Posterior cingulate gyrus (tissue), 11 donors: ENCODE data around the gene CERS6.

Source experiments
- DNase-seq, 10 donors: peaks; one replicate each; pipeline versions ENCODE4 v3.0.0 to v3.0.0-alpha.2; 2020 to 2021; ENCODE audit warnings: mixed read lengths in 3 of 10
- intact Hi-C: fragments of 100-400 bp; cut with DNase I; formaldehyde crosslinking; loops from one replicate; pipeline ENCODE4 v1.15.1; 2023

Gene CERS6

DNA sequence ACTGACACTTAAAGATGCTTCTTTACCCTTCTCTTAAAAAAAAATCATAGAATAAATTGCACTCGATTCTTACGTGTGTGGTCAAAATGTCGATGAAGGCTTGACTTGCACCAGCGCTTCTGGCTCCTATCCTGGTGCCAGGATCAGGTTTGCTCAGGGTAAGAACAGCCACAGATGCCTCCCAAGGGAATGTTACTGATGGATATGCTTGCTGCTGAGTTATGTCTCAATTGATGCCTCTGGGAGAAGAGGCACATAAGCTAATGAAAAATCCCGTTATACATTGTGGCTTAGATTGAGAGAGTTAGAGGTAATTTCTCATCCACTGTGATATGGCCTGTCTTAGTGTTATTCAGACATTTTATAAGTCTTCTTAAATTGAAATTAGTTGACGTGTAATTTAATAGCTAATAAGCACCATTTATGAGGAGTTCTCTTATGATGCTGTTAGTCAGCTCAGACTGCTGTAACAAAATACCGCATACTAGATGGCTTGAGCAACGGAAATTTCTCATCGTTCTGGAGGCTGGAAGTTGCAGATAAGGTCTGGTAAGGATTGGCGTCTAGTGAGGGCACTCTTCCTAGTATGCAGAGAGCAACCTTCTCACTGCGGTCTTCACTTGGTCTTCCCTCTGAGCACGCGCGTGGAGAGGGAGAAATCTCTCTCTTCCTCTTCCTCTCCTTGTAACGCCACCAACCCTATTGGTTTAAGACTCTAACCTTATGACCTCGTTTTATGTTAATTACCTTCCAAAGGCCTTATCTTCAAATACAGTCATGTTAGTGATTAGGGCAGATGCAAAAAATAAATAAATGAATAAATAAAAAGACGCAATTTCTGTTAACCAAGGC lies 229.8 kb downstream of the CERS6 start:
- no peak for DNase-seq
- intact Hi-C loops: loop anchor here (5.0 kb wide), 1 partner anchor 339 kb away; no protein-coding TSS in a partner anchor

DNA sequence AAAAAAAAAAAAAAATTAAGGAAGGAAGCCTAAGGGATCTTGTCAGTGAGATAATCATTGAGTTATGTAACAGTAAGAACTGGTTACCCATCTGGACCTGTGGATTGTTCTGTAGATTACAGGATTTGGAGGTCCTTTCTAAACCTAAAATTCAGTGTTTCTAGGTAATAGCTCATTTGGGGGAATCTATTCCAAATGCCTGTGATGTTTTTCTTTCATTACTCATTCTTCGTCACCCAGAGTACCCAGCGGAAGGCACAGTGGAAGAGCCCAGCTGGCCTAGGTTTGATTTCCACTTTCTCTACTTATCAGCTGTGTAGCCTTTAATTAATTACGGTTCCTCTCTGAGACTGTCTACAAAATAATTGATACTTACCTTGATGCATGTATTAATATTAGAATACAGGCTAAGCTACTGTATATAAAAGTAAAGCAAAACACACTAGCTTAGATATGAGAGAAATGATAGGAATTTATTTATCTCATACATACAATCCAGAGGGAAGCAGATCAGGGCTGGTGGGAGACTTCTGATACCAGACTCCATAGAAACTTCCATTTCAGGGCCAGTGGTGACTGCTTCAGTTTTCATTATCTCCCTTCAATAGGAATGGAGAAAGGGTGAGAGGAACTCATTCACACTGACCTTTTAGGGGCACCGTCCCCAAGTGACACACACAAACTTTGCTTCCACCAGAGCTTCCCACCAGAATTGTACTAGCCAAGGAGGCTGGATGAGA lies 230.6 kb downstream of the CERS6 start:
- no peak for DNase-seq
- intact Hi-C loops: loop anchor here (5.0 kb wide), 1 partner anchor 339 kb away; no protein-coding TSS in a partner anchor

GRCh38 chr2:168687314-168687713 lies 231.2 kb downstream of the CERS6 start:
- intact Hi-C loops: loop anchor here (5.0 kb wide), 1 partner anchor 340 kb away; no protein-coding TSS in a partner anchor
- peak in 1 of 10 donors; percentile 26 for DNase-seq

GRCh38 chr2:168690381-168690885 lies 234.4 kb downstream of the CERS6 start:
- no peak for DNase-seq
- intact Hi-C loops: no loop called here

DNA sequence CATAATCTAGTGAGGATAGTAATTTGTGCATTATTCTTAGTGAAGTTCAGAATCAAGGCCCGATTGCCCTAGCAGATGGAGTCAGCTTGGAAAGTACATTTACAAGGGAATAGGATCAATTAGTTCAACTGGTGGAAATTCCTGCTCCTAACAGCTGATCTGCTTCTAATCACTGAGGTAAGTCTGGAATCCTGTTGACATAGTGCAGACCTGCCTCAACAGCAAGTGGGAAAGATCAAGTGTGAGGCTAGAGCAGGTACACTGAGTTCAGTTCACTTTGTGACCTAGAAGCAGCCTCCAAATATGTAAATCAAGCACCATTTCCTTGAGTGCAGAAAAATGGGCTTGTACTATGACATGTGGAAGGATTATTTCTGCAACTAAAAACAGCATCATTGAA lies 235.1 kb downstream of the CERS6 start:
- intact Hi-C loops: no loop called here
- no peak for DNase-seq

- intact Hi-C loops: no loop called here
- no peak for DNase-seq
Measured at GRCh38 chr2:168692132-168692744, 236.2 kb downstream of the CERS6 start.

DNA sequence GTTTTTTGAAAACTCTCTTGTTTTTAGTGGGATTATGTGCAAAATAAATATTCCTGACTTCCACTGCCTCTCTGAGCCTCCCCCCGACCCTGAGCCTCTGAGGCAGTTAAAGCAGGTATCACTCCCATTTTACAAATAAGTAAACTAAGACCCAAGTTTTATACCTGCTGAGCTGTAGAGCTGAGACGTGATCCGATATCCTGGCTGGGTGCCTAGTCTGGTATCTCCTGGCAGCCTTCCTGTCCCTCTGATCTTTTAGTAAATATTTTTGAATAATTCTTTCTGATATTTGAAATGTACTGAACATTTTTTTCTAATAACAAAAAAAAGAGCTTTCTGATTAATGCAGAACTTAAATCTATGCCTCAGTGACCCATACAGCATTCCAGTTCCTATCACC lies 238.1 kb downstream of the CERS6 start:
- intact Hi-C loops: no loop called here
- no peak for DNase-seq

DNA sequence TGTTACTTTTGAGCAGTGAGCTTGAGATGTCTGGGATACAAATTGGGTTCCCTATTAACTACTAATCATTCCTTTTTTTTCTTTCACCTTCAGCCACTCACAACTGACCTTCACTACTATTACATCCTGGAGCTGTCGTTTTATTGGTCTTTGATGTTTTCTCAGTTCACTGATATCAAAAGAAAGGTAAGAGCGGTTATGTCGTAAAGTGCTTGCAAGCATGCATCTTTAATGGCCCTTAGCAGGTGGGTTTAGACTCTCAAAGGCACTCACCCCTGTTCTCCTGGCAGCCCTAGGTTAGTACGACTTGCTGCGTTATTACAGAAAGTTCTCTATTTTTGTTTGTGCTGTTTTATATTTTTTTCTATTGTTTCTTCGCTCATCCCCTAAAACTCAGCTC lies 238.8 kb downstream of the CERS6 start:
- no peak for DNase-seq
- intact Hi-C loops: no loop called here

- DNase-seq: no peak
- intact Hi-C loops: no loop called here
Measured at GRCh38 chr2:168697668-168698121, 241.6 kb downstream of the CERS6 start.

GRCh38 chr2:168698969-168699368 lies 242.9 kb downstream of the CERS6 start:
- no peak for DNase-seq
- intact Hi-C loops: no loop called here

- intact Hi-C loops: no loop called here
- DNase-seq: peak in 7 of 10 donors; percentile 26 to 86 (median 67)
Measured at GRCh38 chr2:168699844-168700417, 243.9 kb downstream of the CERS6 start.

- DNase-seq: no peak
- intact Hi-C loops: no loop called here
Measured at GRCh38 chr2:168700615-168701245, 244.7 kb downstream of the CERS6 start.

DNA sequence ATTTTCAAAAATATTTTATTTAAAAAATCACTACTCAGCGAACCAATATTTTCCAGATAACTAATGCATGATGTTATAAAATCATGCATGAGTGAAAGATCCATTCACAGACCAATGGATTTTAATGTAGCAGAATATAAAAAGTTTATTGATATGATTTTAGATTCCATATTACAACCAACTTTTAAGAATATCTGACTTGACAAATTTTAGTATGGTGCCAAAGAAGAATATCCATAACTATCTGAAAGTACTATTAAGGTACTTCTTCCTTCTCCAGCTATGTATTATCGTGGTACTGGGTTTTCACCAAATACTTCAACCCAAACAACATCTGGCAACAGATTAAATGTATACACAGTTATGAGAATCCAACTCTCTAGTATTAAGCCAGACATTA lies 246.5 kb downstream of the CERS6 start:
- DNase-seq: no peak
- intact Hi-C loops: no loop called here

DNA sequence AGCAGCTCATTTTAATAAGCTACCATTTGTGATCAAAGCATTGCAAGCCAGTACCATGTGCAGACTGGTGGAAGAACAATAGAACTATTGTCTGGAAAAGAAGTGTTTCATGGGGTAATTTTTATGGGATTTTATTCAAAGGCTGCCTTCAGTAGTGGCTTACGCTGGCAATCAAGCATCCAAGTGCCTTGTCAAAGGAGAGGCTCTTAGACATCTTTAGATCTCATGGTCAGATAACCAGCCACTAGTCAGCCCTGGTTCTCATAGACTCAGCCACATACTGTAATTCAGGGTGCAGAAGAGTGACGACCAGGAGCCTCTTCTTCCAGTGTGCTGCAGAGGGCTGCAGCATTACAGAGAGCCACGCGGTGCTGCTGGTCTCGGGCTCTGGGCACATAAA lies 247.9 kb downstream of the CERS6 start:
- peak in 1 of 10 donors; percentile 20 for DNase-seq
- intact Hi-C loops: no loop called here

DNA sequence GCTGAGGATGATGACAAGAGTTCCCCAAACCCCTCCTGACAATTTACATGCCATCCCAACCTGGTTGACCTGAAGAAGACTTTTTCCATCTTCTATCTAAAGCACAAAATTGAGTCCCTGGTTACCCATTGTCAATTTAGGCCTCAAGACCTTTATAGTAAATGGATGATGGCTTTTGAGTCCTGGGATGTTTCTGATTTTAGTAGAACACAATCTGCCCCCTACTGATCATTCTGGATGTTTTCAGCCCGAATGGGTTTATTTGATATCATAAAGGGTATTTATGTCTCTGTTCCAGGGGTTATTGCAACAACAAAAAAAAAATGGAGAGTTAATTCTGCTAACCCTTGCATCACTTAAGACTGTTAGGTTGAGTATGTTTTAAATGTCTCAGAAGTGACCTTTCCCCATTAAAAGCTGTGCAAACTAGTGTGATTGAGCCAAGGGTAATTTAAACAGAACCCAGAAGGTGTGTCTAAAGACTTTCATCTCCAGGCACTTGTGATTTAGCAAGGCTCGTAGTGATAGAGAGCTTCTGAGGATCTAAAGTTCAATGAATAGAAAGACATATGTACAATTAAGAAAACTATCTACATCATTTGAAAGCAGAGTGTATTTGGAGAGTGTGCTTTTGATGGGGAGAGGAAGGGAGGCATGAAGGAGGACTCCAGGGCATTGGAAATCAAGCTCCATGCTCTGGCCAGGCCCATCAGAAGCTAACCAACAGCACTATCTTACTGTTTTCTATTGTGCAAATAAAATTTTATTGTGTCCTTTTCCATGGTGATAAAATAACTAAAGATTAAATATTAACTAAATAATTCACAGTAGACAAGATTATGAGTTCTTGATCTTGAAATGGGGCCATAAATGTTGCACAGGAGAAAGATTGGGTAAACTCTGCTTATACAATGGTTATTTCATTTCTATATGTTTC lies 249.7 kb downstream of the CERS6 start:
- intact Hi-C loops: loop anchor here (1.0 kb wide), 1 partner anchor 360 kb away; no protein-coding TSS in a partner anchor
- DNase-seq: no peak

DNA sequence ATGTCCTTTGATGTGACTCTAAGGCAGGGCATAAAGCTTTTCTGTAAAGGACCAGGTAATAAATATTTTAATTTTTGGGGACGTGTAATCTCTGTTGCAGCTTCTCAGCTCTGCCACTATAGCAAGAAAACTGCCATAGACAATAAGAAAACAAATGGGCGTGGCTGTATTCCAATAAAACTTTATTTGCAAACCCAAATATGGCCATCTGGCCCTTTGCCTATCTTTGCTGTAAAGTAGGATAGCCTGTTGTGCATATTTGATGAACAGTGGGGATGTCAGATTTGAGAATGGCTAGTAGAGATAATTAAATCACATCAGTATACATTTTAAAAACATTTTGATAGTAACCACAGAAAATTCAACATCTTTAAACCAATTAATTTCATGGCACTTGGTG lies 250.7 kb downstream of the CERS6 start:
- intact Hi-C loops: no loop called here
- DNase-seq: no peak

DNA sequence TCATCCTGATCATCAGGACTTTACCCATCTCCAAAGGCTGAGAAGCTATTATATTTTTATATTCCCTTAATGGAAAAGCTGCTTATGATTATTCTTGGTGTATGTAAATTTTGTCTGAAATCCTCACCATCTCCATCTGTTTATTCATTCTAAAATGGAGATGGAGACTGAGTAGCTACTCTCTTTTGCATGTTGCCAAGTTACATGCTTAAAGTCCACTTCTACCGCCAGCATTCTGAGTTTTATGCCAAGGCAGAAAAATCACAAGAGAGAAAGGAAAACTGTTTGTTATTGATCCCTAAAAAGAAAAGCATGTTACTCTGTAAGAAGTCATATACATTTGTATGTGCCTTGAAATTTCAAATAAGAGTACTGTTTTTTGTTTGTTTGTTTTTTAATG lies 252.0 kb downstream of the CERS6 start:
- intact Hi-C loops: no loop called here
- no peak for DNase-seq

DNA sequence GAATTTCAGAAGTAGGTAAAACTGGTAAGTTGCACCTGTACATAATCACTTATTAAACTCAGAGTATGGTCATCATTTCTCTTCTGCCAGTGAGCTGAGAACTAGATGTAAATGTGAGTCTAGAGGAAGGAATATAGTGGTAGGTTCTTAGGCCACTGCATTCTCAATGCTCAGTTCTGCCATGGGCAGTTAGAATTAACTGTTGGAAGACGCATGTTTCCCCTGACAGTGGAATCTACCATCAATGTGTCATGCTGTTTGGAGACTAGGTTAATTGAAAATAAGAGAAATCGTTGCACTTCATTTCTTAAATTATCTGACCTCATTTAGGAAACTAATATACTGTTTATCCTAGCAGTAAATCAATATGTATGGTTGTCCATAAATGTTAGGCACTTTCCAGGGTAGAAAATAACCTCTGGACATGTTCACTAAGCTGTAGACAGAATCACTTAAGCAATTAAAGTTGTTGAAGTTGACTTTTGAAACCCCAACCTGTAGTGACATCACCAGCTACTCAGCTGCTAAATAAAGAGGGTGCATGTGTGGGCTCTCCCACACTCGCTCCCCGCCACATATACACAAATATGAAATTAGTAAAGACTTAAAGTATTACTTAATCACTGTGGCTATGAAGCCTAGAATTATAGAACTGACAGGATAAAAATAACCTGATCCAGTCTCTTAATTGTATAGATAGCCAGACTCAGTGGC lies 254.8 kb downstream of the CERS6 start:
- intact Hi-C loops: no loop called here
- no peak for DNase-seq
